GM19099 (cell line): ENCODE data around the gene SYK.

ENCODE experiments used
- POLR2A ChIP-seq: IDR thresholded peaks from 3 replicates; pipeline ENCODE4 v1.6.1; 2011; ENCODE audit warnings: low read depth; ENCODE audit not compliant: insufficient read length; ENCODE audit errors: extremely low read depth

The SYK gene

DNA sequence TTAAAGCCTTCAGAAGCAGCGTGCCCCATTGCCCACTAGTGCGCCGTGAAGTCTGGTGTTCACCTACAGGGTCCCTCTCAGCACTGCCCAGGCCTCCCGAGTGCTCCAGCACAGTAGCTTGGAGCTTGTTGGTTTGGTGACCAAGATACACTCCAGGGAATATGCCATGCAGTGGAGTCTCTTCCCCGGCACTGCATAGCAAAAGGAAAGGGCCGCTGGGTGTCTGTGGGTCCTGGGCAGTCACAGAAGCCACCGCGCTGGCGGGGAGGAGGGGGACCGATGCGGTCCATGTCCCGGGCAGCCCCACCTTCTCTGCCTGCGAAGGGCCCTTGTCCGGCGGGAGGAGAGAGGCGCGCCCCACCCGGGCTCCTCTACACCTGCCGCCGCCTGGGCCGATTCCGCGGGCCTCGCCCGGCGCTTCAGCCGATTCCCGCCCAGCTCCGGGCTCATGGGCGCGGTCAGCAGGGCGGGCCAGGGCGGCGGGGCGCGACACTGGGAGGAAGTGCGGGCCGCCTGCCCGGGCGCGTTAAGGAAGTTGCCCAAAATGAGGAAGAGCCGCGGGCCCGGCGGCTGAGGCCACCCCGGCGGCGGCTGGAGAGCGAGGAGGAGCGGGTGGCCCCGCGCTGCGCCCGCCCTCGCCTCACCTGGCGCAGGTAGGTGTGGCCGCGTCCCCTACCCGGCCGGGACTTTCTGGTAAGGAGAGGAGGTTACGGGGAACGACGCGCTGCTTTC lies at the start of gene SYK:
Gene SYK (plus strand): TSS at position 579 of the 732 bp plus-strand sequence. CDS start 42,080 bp downstream, outside the sequence.
- peak; percentile 70 for TF ChIP-seq POLR2A

DNA sequence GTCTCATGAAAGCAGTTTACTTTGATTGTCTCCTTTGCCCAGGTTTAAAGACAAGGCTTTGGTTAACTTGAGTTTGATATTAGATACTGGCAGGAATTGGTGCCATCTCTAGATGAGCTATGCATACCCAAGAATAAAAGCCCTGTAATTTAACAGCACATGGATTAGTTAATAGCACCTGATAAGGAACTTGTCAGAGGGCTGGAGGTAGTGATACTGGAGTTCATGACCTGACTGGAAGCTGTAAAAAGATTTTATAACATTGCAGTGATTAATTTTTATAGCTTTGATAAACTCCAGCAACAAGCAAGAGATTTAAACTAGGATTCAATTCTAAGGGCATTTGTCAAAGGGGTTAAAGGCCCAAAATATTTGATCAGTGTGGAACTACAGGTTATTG lies 34.9 kb upstream of the SYK start:
- TF ChIP-seq POLR2A, result no peak

DNA sequence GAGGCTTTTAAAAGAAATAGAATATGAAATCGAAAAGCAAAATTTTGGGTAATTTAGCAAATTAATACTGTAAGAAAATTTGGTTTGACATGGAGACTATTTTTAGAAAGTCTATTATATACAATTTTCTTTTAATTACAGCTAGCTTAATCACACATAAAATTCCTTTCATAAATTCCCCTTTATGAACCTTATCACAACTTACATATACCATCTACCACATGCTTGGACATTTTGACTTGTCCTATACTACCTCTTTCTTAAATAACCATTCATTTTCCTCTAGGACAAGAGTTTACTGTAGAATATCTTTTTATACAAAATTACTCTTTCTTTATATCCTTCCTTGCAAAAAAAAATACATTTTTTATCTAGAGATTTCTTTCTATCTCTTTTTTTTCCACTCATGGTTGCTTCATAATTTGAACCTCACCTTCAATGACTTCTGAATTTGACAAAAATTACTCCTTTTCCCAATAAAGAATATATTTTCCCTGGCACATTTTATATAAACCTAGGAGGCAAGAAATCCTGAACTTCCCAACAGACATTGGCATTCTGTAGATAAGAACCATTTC lies 34.0 kb upstream of the SYK start:
- no peak for TF ChIP-seq POLR2A

DNA sequence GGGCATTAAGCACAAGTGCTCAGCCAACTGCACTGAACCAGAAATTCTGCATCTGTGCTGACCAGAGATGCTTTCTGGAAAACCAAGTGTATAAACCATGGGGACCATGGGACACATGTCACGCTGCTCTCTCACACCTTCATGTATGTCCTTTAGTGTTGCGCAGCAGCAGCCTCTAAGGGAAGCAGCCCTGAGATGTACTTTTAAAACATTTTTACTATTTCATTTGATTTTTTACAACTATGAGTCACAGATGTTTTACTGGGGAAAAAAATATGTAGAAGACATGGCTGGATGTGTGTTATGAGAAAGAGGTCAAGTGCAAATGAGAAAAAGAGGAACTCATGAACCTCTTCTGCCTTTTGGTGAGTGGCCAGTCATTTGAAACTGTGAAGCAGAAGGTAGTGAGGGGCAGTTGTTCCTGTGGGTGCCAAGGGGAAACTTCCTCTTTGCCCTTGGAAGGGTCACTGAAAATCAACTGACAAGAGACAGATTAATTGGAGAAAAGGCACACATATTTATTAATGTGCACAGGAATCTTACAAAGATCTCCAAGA lies 31.4 kb upstream of the SYK start:
- no peak for TF ChIP-seq POLR2A

DNA sequence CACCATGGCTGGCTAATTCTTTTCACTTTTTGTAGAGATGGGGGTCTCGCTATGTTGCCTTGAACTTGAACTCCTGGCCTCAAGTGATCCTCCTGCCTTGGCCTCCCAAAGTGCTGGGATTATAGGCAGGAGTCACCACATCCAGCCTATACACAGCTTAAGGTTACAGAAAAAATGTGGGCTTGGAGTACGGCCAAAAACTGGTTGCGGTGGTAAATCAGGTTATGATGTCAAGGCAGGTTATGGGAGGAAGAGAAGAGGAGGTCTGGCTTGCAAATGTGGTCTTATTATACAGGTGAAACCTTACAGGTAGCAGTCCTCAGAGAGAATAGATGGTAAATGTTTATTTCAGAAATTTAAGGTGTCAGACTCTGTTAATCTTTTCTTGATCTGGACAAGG lies 30.7 kb upstream of the SYK start:
- no peak for TF ChIP-seq POLR2A

DNA sequence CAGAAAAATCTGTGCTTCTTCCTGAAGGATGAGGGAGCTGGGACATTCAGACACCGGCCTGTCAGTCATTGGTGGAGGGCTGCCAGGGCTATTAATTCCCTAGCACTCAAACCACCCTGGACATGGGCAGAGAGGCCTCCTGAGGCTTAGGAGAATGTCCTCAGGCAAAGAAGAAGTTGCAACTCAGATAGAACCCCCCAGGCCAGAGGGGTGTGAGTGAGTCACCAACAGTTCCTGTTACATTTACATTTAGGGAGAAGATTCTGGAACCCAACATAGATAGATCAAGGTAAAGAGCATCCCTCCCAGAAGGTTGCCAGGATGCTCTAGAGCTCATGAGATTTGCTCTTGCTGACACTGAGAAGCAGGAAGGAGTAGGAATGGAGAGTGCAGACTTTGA lies 29.2 kb upstream of the SYK start:
- no peak for TF ChIP-seq POLR2A

DNA sequence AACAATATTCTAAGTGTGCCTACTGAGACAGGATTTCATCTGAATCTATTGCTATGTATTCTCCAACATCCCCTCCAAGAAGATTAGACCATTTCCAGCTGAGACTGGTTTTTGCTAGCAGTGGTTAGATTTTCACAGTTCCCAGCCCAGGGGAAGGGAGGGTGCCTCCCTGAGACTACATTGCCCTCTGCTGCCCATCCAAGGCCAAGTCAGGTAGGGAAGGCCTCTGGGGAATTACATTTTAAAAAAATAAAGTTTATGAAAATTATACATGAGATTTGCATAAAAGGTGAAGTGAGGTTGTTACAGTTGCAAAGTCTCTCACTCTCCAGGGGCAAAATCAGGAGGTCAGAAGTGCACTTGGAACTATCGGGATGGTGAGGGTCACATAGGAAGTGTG lies 28.0 kb upstream of the SYK start:
- no peak for TF ChIP-seq POLR2A

DNA sequence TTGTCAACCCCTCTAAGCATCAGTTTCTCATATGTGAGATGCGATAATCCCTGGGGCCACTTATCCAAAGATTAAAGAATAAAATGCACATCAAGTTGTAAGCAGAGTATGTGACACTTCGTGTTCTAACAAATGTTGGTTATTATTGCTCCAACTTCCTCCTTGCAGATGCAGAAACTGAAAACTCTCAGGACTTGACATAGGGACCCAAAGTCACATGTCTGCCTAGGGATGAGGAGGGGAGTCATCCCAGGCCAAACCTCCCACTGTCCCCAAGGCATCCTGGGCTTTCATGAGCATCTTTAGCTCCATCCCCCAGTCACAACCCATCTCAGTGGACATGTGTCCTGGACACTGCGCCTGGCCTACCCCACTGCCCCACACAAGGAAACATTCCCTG lies 27.5 kb upstream of the SYK start:
- TF ChIP-seq POLR2A, result no peak

DNA sequence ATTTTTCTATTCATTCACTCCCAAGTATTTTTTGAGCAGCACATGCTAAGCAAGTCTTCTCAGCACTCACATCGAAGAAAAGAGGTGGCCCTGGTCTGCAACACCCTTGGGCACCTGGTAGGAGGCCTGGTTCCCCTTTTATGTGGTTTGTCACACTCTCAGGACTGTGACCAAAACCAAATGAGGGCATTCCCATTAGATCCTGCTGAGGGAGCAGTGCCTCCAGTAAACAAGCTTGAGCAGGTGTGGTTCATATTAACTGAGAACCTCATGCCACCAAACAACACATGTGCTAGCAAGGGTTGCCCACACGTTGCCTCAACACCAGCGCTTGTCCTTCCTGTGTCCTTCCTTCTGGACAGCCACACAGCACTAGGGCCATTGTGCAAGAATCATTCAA lies 26.9 kb upstream of the SYK start:
- no peak for TF ChIP-seq POLR2A

DNA sequence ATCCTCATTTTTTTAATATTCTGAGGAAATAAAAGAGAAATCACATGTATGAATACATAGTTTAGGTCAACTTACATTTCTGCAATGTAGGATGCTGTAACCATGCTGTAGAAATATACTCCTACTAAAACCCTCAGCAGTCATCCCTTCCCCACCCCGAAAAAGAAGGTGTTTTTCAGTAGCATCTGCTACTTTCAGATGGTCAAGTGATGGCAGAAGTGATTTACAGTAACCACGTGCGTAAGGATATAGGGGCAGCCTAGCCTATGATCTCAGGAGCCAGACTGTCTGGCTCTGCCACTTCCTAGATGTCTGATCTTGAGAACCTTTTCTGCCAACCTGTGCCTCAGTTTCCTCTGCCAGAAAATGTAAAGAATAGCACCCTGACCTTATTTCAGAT lies 26.0 kb upstream of the SYK start:
- no peak for TF ChIP-seq POLR2A

DNA sequence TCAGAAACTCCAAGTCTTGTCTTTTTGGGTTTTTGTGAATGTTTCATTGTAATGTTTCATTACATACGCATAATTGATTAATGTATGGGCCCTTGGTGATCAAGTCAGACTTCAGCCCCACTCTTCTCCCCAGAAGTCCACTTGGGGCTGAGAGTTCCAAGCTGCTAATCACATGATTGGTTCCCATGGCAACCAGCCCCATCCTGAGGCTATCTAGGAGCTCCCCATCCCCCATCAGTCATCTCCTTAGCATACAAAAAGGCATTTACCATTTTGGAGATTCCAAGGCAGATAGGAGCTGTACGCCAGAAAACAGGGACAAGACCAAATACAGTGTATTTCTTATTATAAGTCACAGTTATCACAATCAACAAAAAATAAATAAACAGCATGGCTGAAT lies 22.9 kb upstream of the SYK start:
- TF ChIP-seq POLR2A, result no peak

DNA sequence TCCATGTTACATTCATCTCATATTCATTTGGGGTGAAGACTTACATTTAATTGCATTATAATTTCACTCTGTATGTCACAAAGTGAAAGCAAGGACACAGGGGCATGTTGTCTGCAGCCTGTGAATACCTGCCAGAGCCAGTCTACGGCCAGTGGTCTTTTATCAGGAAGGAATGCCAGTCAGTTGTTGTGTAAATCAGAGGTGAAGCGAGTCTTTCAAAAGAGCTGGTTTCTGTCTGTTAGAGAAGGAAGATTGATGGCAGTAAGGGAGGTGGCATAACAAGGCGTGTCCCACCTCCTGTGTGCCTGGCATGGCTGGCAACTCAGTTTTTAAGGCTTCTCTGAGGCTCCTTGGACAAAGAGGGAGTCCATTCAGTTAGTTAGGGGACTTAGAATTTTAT lies 18.1 kb upstream of the SYK start:
- no peak for TF ChIP-seq POLR2A

DNA sequence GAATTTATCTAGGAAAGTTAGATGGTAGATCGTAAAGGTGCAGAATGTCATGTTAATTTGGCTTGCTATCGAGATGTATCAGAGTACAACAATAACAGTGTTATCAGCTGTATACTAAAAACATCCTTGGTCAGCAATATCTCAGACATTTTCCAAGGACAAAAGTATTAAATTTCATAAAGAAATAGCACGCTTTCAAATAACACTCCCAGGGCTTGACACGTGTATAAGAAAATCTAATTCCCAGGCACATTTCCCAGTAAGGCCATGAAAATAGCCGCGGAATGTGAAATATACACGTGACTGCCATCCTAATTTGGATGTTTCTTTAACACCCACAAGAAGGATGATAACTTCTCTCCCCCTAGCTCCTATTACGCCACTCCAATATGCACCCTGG lies 17.7 kb upstream of the SYK start:
- TF ChIP-seq POLR2A, result no peak

DNA sequence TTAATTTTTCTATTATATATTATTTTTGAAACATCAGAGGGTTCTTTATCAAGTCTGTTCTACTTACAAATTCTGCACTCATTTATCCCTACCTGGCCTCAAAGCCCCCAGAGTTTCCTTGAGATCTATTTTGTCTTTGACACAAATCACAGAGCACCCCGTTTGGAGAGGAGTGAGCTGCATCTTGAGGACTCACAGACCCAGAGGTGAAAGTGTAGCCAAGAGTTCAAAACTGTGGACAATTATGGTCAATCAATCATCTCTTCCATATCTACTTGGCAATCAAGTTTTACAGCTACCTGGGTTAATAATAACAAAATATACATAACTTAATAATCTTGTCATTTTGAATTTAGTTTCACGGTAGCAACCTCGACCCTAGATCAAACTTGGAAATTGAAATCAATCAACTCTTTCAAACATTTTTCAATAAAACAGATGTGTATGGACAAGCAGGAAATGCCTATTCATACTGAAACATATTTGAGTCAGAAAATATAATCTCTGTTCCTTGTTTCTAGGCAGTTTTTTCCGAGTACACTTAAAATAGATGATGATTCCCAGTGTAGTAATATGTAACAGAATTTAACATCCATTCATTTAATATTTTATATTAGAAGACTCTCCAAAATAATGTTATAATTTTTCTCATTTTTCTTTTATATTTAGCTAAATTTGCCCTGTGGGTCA lies 13.7 kb upstream of the SYK start:
- no peak for TF ChIP-seq POLR2A

DNA sequence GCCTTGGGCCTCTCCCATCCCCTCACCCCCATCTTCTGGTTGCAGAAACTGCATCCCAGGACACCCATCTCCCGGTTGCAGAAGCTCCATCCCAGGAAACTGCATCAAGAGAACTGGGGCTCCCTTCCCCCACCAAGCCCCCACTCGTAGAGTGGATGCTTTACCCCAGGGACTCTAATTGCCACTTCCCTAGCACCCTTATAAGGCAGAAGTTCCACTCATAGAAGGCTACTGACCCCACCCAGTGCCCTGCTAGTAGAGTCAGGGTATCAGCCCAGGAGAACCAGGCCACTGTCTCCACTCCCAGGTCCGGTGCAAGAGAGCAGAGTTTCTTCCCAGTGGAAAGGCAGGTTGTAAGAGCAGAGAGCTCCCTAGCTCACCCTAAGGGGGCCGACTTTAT lies 12.2 kb upstream of the SYK start:
- no peak for TF ChIP-seq POLR2A

DNA sequence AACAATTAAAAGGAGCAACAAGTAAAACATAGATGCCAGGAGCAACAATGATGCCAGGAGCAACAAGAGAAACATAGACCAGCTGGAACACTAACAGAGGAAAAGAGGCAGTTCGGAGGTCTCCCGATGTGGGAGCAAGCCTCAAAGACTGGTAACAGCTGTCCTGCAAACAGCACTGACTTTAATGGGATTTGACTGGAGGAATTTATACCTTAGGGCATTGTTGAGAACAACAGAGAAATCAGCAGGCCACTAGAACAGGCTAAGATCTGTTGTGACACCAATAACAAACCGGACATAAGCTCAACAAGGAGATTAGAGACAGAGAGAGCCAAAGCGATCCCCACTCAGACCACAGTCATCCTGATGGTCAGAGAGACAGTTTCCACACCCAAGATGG lies 11.8 kb upstream of the SYK start:
- no peak for TF ChIP-seq POLR2A
